ENCODE results near the gene GPR119. TPM values are rescaled to one million over a fixed set of nuclear protein-coding genes. Genes with fewer than 3 reads are reported as not detected.
"Not testable (repeated sequence)": the region's sequence is repeated elsewhere in the genome, so short reads cannot be mapped to it uniquely, and the experiment has no call there.

The GPR119 gene
- not detected in 2 replicates for total RNA-seq (2014; rRNA removed; shearing (Covaris generic))

- peak; percentile 26 for DNase-seq (ENCODE audit: low read depth)
These were observed at the start of gene GPR119 for GRCh38 chrX:130385520-130385919. Gene GPR119 (minus strand): TSS chrX:130385674. CDS start chrX:130385447, 227 bp downstream.

GRCh38 chrX:130429236-130429635, 43.8 kb upstream of the GPR119 start:
- DNase-seq (ENCODE audit: low read depth): not testable (repeated sequence)

- DNase-seq (ENCODE audit: low read depth): no peak
These were observed 41.1 kb upstream of the GPR119 start for GRCh38 chrX:130426531-130426930.

- no peak for DNase-seq (ENCODE audit: low read depth)
These were observed 33.8 kb upstream of the GPR119 start for GRCh38 chrX:130419263-130419662.

- no peak for DNase-seq (ENCODE audit: low read depth)
These were observed 33.3 kb upstream of the GPR119 start for GRCh38 chrX:130418740-130419139.

GRCh38 chrX:130418066-130418465, 32.6 kb upstream of the GPR119 start:
- no peak for DNase-seq (ENCODE audit: low read depth)

GRCh38 chrX:130416785-130417184, 31.3 kb upstream of the GPR119 start:
- DNase-seq (ENCODE audit: low read depth): no peak

- DNase-seq (ENCODE audit: low read depth): no peak
These were observed 29.7 kb upstream of the GPR119 start for GRCh38 chrX:130415201-130415600.

GRCh38 chrX:130414800-130415199, 29.3 kb upstream of the GPR119 start:
- no peak for DNase-seq (ENCODE audit: low read depth)

GRCh38 chrX:130413415-130413814, 27.9 kb upstream of the GPR119 start:
- peak; percentile 40 for DNase-seq (ENCODE audit: low read depth)

GRCh38 chrX:130402208-130402684, 16.8 kb upstream of the GPR119 start:
- DNase-seq (ENCODE audit: low read depth): no peak

GRCh38 chrX:130401415-130402207, 16.1 kb upstream of the GPR119 start, which contains the start of gene RBMX2:
Gene RBMX2 (plus strand): TSS chrX:130401987. CDS start chrX:130402033, 46 bp downstream.
- peak; percentile 85 for DNase-seq (ENCODE audit: low read depth)

- DNase-seq (ENCODE audit: low read depth): no peak
These were observed 9.9 kb upstream of the GPR119 start for GRCh38 chrX:130395341-130395740.

GRCh38 chrX:130393451-130394074, 8.1 kb upstream of the GPR119 start:
- peak; percentile 64 for DNase-seq (ENCODE audit: low read depth)

- no peak for DNase-seq (ENCODE audit: low read depth)
These were observed 934 bp upstream of the GPR119 start for GRCh38 chrX:130386408-130386808.

- no peak for DNase-seq (ENCODE audit: low read depth)
These were observed 7.3 kb downstream of the GPR119 start for GRCh38 chrX:130378024-130378669.

GRCh38 chrX:130376077-130376476, 9.4 kb downstream of the GPR119 start:
- DNase-seq (ENCODE audit: low read depth): no peak

- DNase-seq (ENCODE audit: low read depth): not testable (repeated sequence)
These were observed 33.4 kb downstream of the GPR119 start for GRCh38 chrX:130352050-130352449.

- no peak for DNase-seq (ENCODE audit: low read depth)
These were observed 33.9 kb downstream of the GPR119 start for GRCh38 chrX:130351567-130351966.

- peak; percentile 27 for DNase-seq (ENCODE audit: low read depth)
These were observed 38.2 kb downstream of the GPR119 start for GRCh38 chrX:130347321-130347720.

GRCh38 chrX:130343411-130343810, 42.1 kb downstream of the GPR119 start:
- DNase-seq (ENCODE audit: low read depth): peak; percentile 39

- DNase-seq (ENCODE audit: low read depth): peak; percentile 8
These were observed 45.2 kb downstream of the GPR119 start for GRCh38 chrX:130340271-130340670.
